Vagina (tissue), 2 donors: ENCODE results near the gene CERT1. TPM values are rescaled to one million over a fixed set of nuclear protein-coding genes. Genes with fewer than 3 reads are reported as not detected.

ENCODE experiments used
- DNase-seq, 2 donors: peaks; one replicate each; pipeline ENCODE4 v3.0.0-alpha.2; 2017; ENCODE audit errors: extremely low spot score in 2 of 2
- H3K27ac ChIP-seq: fragments of 200-600 bp; sonication (generic); one replicate; pipeline ENCODE4 v1.5.1; 2019
- H3K27me3 ChIP-seq: fragments of 200-600 bp; sonication (generic); one replicate; pipeline ENCODE4 v1.5.1; 2019
- H3K36me3 ChIP-seq, 2 donors: fragments of 200-600 bp; sonication (generic); one replicate each; pipeline ENCODE4 v1.5.1; 2017 to 2019
- H3K4me1 ChIP-seq: fragments of 200-600 bp; sonication (generic); one replicate; pipeline ENCODE4 v1.5.1; 2019
- H3K4me3 ChIP-seq, 2 donors: fragments of 200-600 bp; sonication (generic); 1 replicate in 1 of 2; 2 replicates in 1 of 2; pipeline ENCODE4 v1.5.1; 2016 to 2019
- H3K9me3 ChIP-seq: fragments of 200-600 bp; sonication (generic); one replicate; pipeline ENCODE4 v1.5.1; 2019
- CTCF ChIP-seq, 3 experiments: fragments of 450-650 bp in 2 of 3; fragments of 200-600 bp in 1 of 3; sonication (generic) in 1 of 3; IDR thresholded peaks; one replicate each; pipeline ENCODE4 v1.5.1; 2017 to 2019; ENCODE audit warnings: antibody characterized with exemption in 3 of 3, mild to moderate bottlenecking in 2 of 3, moderate library complexity in 2 of 3
- POLR2A ChIP-seq, 2 donors: fragments of 450-650 bp; IDR thresholded peaks; one replicate each; pipeline ENCODE4 v1.6.1; 2017; ENCODE audit warnings: antibody characterized with exemption in 2 of 2, mild to moderate bottlenecking in 2 of 2, moderate library complexity in 2 of 2
- POLR2AphosphoS5 ChIP-seq, 2 donors: sonication (generic); formaldehyde crosslinking; IDR thresholded peaks; one replicate each; pipeline ENCODE4 v1.9.0; 2017; ENCODE audit warnings: antibody characterized with exemption in 2 of 2, mild to moderate bottlenecking in 2 of 2, low read depth in 1 of 2; ENCODE audit not compliant: insufficient read depth in 1 of 2
- intact Hi-C: fragments of 100-400 bp; cut with DNase I; formaldehyde crosslinking; loops from one replicate; pipeline ENCODE4 v1.15.1; 2023
- total RNA-seq: library from RNA; depleted of rRNA; stranded (reverse); fragments of >200 nt; gene quantifications from one replicate; pipeline ENCODE4 v1.2.3, GENCODE V29; 2016

The CERT1 gene
- total RNA-seq, 1 donor from 2014 or later, result 44.2 TPM

- H3K27ac ChIP-seq, result no peak overlapping the region
- no peaks in the 10 kb centered on the region for H3K27me3 ChIP-seq
- H3K9me3 ChIP-seq, result no peaks in the 10 kb centered on the region
- no peak overlapping the region for H3K4me3 ChIP-seq
- no peak for DNase-seq
- H3K4me1 ChIP-seq, result no peaks in the 10 kb centered on the region
- TF ChIP-seq POLR2AphosphoS5 (IDR thresholded peaks at IDR 0.05; ENCODE audit: insufficient read depth in 1 of 2, low read depth in 1 of 2) (no peak), CTCF (IDR thresholded peaks at IDR 0.05) (no peak), POLR2A (IDR thresholded peaks at IDR 0.05) (no peak)
- intact Hi-C loops, result no loop called here
- peaks cover 0 to 9% of the 10 kb centered on the region in 2 donors for H3K36me3 ChIP-seq
These were observed 99.1 kb downstream of the CERT1 start for GRCh38 chr5:75412111-75412990.

- TF ChIP-seq POLR2A (IDR thresholded peaks at IDR 0.05), result no peak
- TF ChIP-seq CTCF (IDR thresholded peaks at IDR 0.05), result no peak
- no peak for TF ChIP-seq POLR2AphosphoS5 (IDR thresholded peaks at IDR 0.05; ENCODE audit: insufficient read depth in 1 of 2, low read depth in 1 of 2)
- no peak overlapping the region for H3K4me3 ChIP-seq
- no peaks in the 10 kb centered on the region for H3K27me3 ChIP-seq
- H3K27ac ChIP-seq, result no peak overlapping the region
- H3K9me3 ChIP-seq, result no peaks in the 10 kb centered on the region
- DNase-seq, result no peak
- no peaks in the 10 kb centered on the region for H3K4me1 ChIP-seq
- H3K36me3 ChIP-seq, result peaks cover 0 to 16% of the 10 kb centered on the region in 2 donors
- intact Hi-C loops, result no loop called here
These were observed 106.1 kb downstream of the CERT1 start for GRCh38 chr5:75405296-75405695.

- H3K36me3 ChIP-seq, result peaks cover 0 to 12% of the 10 kb centered on the region in 2 donors
- TF ChIP-seq CTCF (IDR thresholded peaks at IDR 0.05) (no peak), POLR2A (IDR thresholded peaks at IDR 0.05) (no peak), POLR2AphosphoS5 (IDR thresholded peaks at IDR 0.05; ENCODE audit: insufficient read depth in 1 of 2, low read depth in 1 of 2) (no peak)
- H3K4me1 ChIP-seq, result no peaks in the 10 kb centered on the region
- no peaks in the 10 kb centered on the region for H3K9me3 ChIP-seq
- DNase-seq, result no peak
- intact Hi-C loops, result no loop called here
- H3K27ac ChIP-seq, result no peak overlapping the region
- H3K27me3 ChIP-seq, result no peaks in the 10 kb centered on the region
- H3K4me3 ChIP-seq, result no peak overlapping the region
These were observed 116.2 kb downstream of the CERT1 start for GRCh38 chr5:75395277-75395676.

GRCh38 chr5:75389430-75389829 is 122.0 kb downstream of the CERT1 start:
- DNase-seq, result no peak
- Histone ChIP-seq H3K36me3 (peaks cover 0 to 33% of the 10 kb centered on the region in 2 donors), H3K4me3 (no peak overlapping the region), H3K27ac (no peak overlapping the region), H3K9me3 (no peaks in the 10 kb centered on the region), H3K27me3 (no peaks in the 10 kb centered on the region), H3K4me1 (no peaks in the 10 kb centered on the region)
- TF ChIP-seq CTCF (IDR thresholded peaks at IDR 0.05), result no peak
- intact Hi-C loops, result no loop called here

GRCh38 chr5:75387806-75388205 is 123.6 kb downstream of the CERT1 start:
- H3K9me3 ChIP-seq, result no peaks in the 10 kb centered on the region
- TF ChIP-seq POLR2A (IDR thresholded peaks at IDR 0.05) (no peak), POLR2AphosphoS5 (IDR thresholded peaks at IDR 0.05; ENCODE audit: insufficient read depth in 1 of 2, low read depth in 1 of 2) (no peak), CTCF (IDR thresholded peaks at IDR 0.05) (no peak)
- H3K27me3 ChIP-seq, result no peaks in the 10 kb centered on the region
- intact Hi-C loops, result no loop called here
- H3K27ac ChIP-seq, result no peak overlapping the region
- no peak overlapping the region for H3K4me3 ChIP-seq
- no peaks in the 10 kb centered on the region for H3K4me1 ChIP-seq
- no peak for DNase-seq
- peaks cover 0 to 50% of the 10 kb centered on the region in 2 donors for H3K36me3 ChIP-seq
